DOHH2 (cell line): ENCODE results near the gene PPARD.
"Not testable (repeated sequence)": the region's sequence is repeated elsewhere in the genome, so short reads cannot be mapped to it uniquely, and the experiment has no call there.

Experiments used
- H3F3A ChIP-seq: fragments of 200-600 bp; sonication (generic), shearing (Covaris generic); 2 replicates; pipeline ENCODE4 v1.6.0; 2016; ENCODE audit warnings: antibody characterized with exemption, mild to moderate bottlenecking; ENCODE audit not compliant: control insufficient read depth, insufficient read depth
- H3K27ac ChIP-seq: fragments of 200-600 bp; sonication (generic); 2 replicates; pipeline ENCODE4 v1.5.1; 2014; ENCODE audit warnings: low read depth, mild to moderate bottlenecking, low read length, moderate library complexity
- H3K27me3 ChIP-seq: fragments of 200-600 bp; sonication (generic); 2 replicates; pipeline ENCODE4 v1.6.1; 2014; ENCODE audit warnings: mild to moderate bottlenecking, low read length, mixed read lengths; ENCODE audit not compliant: control insufficient read depth
- H3K36me3 ChIP-seq: fragments of 200-600 bp; sonication (generic); 2 replicates; pipeline ENCODE4 v1.6.1; 2014; ENCODE audit warnings: mild to moderate bottlenecking, low read length, moderate library complexity, mixed read lengths; ENCODE audit not compliant: control insufficient read depth
- H3K4me1 ChIP-seq: fragments of 200-600 bp; sonication (generic); 2 replicates; pipeline ENCODE4 v1.6.1; 2014; ENCODE audit warnings: mild to moderate bottlenecking, low read length, mixed read lengths; ENCODE audit not compliant: control insufficient read depth
- H3K4me2 ChIP-seq: fragments of 200-600 bp; sonication (generic); 2 replicates; pipeline ENCODE4 v1.6.0; 2014; ENCODE audit warnings: mild to moderate bottlenecking, low read length, moderate library complexity
- H3K4me3 ChIP-seq: fragments of 200-600 bp; sonication (generic); 2 replicates; pipeline ENCODE4 v1.5.1; 2014; ENCODE audit warnings: mild to moderate bottlenecking, low read length, mixed read lengths
- H3K79me2 ChIP-seq: fragments of 200-600 bp; sonication (generic); 2 replicates; pipeline ENCODE4 v1.6.1; 2014; ENCODE audit warnings: mild to moderate bottlenecking, low read length, mixed read lengths; ENCODE audit not compliant: control insufficient read depth
- H3K9me2 ChIP-seq: fragments of 200-600 bp; sonication (generic); replicated peaks from 2 replicates; pipeline ENCODE4 v1.6.1; 2014; ENCODE audit warnings: mild to moderate bottlenecking, low read length, mixed read lengths; ENCODE audit not compliant: control insufficient read depth
- H3K9me3 ChIP-seq: fragments of 200-600 bp; sonication (generic); 2 replicates; pipeline ENCODE4 v1.6.1; 2014; ENCODE audit warnings: antibody characterized with exemption, low read length, mixed read lengths; ENCODE audit not compliant: control insufficient read depth, insufficient read depth
- H4K20me1 ChIP-seq: fragments of 200-600 bp; sonication (generic); 2 replicates; pipeline ENCODE4 v1.6.0; 2014; ENCODE audit warnings: low read depth, mild to moderate bottlenecking, antibody characterized with exemption, low read length, moderate library complexity; ENCODE audit not compliant: control insufficient read depth, insufficient read depth
- CTCF ChIP-seq: fragments of 200-600 bp; sonication (generic); IDR thresholded peaks from one replicate; pipeline ENCODE4 v1.5.1; 2014; ENCODE audit warnings: antibody characterized with exemption, mild to moderate bottlenecking, low read depth, low read length; ENCODE audit not compliant: poor library complexity, severe bottlenecking
- EZH2phosphoT487 ChIP-seq: fragments of 200-600 bp; sonication (generic); IDR thresholded peaks from 2 replicates; pipeline ENCODE4 v1.6.1; 2017; ENCODE audit warnings: borderline replicate concordance, mild to moderate bottlenecking, antibody characterized with exemption, low read length, moderate library complexity, mixed read lengths

The PPARD gene

GRCh38 chr6:35305117-35305516, 37.2 kb upstream of the PPARD start:
- Histone ChIP-seq H3K9me2 (no peaks in the 10 kb centered on the region), H3K27ac (no peak overlapping the region), H3K9me3 (no peaks in the 10 kb centered on the region), H3K27me3 (no peaks in the 10 kb centered on the region), H3K36me3 (peaks cover 27% of the 10 kb centered on the region), H3K4me3 (no peak overlapping the region), H3F3A (peaks cover 8% of the 10 kb centered on the region; the same call in 1 of the 2 replicates), H3K79me2 (peaks cover 38% of the 10 kb centered on the region), H3K4me1 (peaks cover 45% of the 10 kb centered on the region), H4K20me1 (no peaks in the 10 kb centered on the region), H3K4me2 (no peak overlapping the region)
- no peak for TF ChIP-seq CTCF
- no peak for TF ChIP-seq EZH2phosphoT487

- H3K9me2 ChIP-seq, H3K9me3 ChIP-seq, H3K4me3 ChIP-seq, H3K27me3 ChIP-seq, H3K27ac ChIP-seq, H4K20me1 ChIP-seq, H3F3A ChIP-seq, H3K4me2 ChIP-seq: not testable (repeated sequence)
- H3K36me3 ChIP-seq, result peaks cover 37% of the 10 kb centered on the region
- peaks cover 26% of the 10 kb centered on the region for H3K79me2 ChIP-seq
- H3K4me1 ChIP-seq, result peaks cover 50% of the 10 kb centered on the region
Measured at GRCh38 chr6:35307138-35307537, 35.2 kb upstream of the PPARD start.

GRCh38 chr6:35308543-35308942, 33.8 kb upstream of the PPARD start:
- Histone ChIP-seq H3K79me2 (peaks cover 14% of the 10 kb centered on the region), H3K36me3 (peaks cover 35% of the 10 kb centered on the region), H3F3A (peaks cover 11% of the 10 kb centered on the region), H3K4me1 (peaks cover 48% of the 10 kb centered on the region)
- H3K27ac ChIP-seq, H4K20me1 ChIP-seq, H3K9me3 ChIP-seq, H3K4me3 ChIP-seq, H3K4me2 ChIP-seq, H3K27me3 ChIP-seq, H3K9me2 ChIP-seq: not testable (repeated sequence)

GRCh38 chr6:35309611-35310264, 32.6 kb upstream of the PPARD start:
- Histone ChIP-seq H3K27ac (no peak overlapping the region), H3K27me3 (no peaks in the 10 kb centered on the region), H3K36me3 (peaks cover 29% of the 10 kb centered on the region), H3K4me2 (no peak overlapping the region), H3K9me2 (no peaks in the 10 kb centered on the region), H4K20me1 (no peaks in the 10 kb centered on the region), H3K4me3 (no peak overlapping the region), H3K79me2 (peaks cover 4% of the 10 kb centered on the region; the same call in 1 of the 2 replicates), H3K9me3 (no peaks in the 10 kb centered on the region), H3F3A (peaks cover 13% of the 10 kb centered on the region), H3K4me1 (peaks cover 47% of the 10 kb centered on the region)
- TF ChIP-seq EZH2phosphoT487 (no peak), CTCF (no peak)
